GM10266 (cell line): ENCODE results near the gene TMEM82.

Experiments used
- DNase-seq: peaks from one replicate; pipeline ENCODE4 v3.0.0; 2012; ENCODE audit errors: extremely low spot score
- CTCF ChIP-seq: IDR thresholded peaks from 2 replicates; pipeline ENCODE4 v1.5.1; 2012; ENCODE audit warnings: mild to moderate bottlenecking, low read depth; ENCODE audit not compliant: control insufficient read depth, insufficient read depth; ENCODE audit errors: missing control alignments

Gene TMEM82

GRCh38 chr1:15709226-15709625 lies 33.1 kb upstream of the TMEM82 start:
- no peak for DNase-seq
- no peak for TF ChIP-seq CTCF

GRCh38 chr1:15712168-15712567 lies 30.1 kb upstream of the TMEM82 start:
- DNase-seq = no peak
- TF ChIP-seq CTCF = no peak

- no peak for DNase-seq
- TF ChIP-seq CTCF = no peak
Observed at GRCh38 chr1:15714406-15715136, 27.7 kb upstream of the TMEM82 start.

- no peak for TF ChIP-seq CTCF
- DNase-seq = no peak
Observed at GRCh38 chr1:15717418-15718125, 24.7 kb upstream of the TMEM82 start.

- DNase-seq = no peak
- no peak for TF ChIP-seq CTCF
Observed at GRCh38 chr1:15718199-15718601, 24.1 kb upstream of the TMEM82 start.

- TF ChIP-seq CTCF = no peak
- DNase-seq = no peak
Observed at GRCh38 chr1:15719381-15720120, 22.7 kb upstream of the TMEM82 start.
